HG03571 (cell line): ENCODE measurements around the gene OPN4.

ENCODE experiments used
- ATAC-seq: cut with Tn5 transposase; IDR thresholded peaks from one replicate; pipeline ENCODE4 v1.9.1; 2021; ENCODE audit not compliant: unreplicated experiment

Gene OPN4

GRCh38 chr10:86662186-86663045 is 8.1 kb downstream of the OPN4 start:
- no peak for ATAC-seq

DNA sequence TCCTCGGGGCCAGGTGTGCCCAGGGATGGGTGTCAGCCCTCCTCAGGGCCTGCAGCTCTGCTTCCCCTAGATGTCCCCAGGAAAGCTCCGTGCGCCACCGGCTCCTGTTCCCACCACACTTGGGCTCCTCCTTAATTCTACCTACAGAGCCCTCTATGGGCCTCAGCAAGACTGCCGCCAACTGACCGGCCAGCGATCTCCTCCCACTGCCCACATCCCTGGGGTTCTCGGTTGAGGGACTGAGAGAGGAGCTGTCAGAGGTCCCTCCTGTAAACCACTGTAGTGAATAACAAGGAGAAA is 8.6 kb downstream of the OPN4 start:
- ATAC-seq, result no peak

- no peak for ATAC-seq
Measured at GRCh38 chr10:86663576-86664339, 9.4 kb downstream of the OPN4 start.

DNA sequence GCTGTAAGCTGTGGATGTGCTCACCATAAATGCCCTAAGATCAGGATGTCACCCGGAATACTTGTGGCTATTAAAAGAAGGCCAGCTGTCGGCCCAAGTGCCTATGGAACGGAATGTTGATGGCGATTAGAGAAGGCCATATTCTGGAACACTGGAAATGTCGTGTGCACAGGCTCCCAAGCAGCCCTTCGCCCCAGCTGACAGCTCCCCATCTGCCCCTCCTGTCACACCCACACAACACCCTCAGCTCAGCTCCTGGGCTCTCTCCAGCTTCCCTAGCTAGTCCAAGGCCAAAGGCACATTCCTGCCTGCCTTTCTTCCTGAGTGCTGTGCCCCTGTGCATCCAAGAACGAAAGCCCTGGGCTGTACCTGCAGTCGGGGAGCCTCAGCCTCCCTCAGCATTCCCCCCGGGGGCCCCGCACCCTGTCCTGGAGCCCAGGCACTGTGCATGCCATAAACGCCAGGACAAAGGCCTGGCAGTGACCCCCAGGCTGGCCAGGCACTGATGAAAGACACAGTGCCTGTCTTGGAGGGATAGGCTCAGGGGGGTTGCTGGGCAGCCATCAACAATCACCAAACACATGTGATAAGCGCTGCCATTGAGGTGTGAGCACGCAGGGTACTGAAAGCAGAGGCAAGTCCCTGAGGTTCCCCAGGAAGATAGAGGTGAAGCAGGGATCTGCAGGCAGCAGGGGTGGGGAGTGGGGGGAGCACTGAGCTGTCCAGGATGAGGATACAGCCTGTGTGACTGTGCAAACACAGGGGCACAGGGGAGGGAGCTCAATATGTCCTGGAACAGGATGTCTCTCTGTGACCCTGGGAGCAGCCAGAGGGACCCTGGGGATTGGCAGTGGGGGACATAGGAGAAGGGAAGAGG is 10.2 kb downstream of the OPN4 start:
- no peak for ATAC-seq

GRCh38 chr10:86665218-86665607 is 10.9 kb downstream of the OPN4 start:
- ATAC-seq, result no peak

GRCh38 chr10:86665868-86666267 is 11.5 kb downstream of the OPN4 start:
- ATAC-seq, result no peak

DNA sequence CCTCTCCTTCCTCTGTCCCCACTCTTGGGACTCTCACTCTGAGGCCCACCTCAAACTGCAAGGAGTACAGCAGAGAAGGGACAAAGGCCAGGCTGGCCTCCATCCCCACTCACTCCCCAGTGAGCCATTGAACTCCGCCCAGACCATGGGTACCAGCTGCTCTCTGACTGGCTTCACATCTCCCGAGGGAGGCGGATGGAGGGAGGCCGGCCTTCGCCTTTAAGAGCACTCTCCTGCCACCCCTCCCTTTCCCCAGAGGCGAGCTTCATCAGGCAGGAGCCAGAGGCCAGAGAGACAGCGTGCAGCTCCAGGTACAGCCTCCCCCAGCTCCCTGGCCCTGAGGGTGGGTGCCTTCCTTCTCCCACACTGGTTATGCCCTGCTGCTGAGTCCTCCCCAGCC is 12.2 kb downstream of the OPN4 start:
- no peak for ATAC-seq

- ATAC-seq, result no peak
Measured at GRCh38 chr10:86667421-86668181, 13.3 kb downstream of the OPN4 start.

DNA sequence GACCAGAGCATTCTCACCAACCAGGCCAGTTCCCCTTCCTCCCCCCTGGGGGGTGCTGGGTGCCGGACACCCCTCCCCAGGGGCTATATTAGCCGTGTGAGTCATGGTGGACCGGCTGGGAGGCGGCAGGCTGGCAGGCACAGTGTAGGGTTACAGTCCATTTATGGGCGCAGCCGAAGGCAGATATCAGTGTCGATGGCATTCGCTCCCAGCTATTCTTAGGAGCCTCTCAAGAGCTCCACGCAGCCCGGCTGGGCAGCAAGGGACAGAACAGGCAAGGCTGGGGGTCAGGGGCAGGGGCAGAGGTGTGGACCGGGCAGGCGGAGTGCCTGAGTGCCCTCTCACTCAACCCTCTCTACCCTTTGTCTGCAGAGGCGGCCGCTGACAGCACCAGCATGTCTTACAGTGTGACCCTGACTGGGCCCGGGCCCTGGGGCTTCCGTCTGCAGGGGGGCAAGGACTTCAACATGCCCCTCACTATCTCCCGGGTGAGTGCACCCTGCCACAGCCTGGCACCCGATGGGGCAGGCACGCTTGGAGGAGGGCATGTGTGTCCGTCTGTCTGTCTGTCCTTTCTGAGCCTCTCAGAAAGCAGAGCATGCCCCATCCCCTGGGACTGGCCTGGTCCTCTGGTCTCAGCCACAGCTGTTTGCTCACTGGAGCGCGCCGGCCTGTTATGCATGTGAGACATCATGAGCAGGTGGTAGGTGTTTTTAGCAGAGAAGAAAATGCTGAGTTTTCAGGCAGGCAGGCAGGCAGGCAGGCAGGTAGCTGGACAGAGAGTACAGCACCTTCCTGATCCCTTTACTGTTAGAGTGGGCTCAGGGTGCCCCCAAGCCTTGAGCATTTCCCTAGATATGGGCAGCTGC is 14.2 kb downstream of the OPN4 start, which contains the start of gene LDB3:
Gene LDB3 (plus strand): TSS at position 215 of the 869 bp plus-strand sequence. CDS start 181 bp downstream, at position 396.
- peak; percentile 72 for ATAC-seq

DNA sequence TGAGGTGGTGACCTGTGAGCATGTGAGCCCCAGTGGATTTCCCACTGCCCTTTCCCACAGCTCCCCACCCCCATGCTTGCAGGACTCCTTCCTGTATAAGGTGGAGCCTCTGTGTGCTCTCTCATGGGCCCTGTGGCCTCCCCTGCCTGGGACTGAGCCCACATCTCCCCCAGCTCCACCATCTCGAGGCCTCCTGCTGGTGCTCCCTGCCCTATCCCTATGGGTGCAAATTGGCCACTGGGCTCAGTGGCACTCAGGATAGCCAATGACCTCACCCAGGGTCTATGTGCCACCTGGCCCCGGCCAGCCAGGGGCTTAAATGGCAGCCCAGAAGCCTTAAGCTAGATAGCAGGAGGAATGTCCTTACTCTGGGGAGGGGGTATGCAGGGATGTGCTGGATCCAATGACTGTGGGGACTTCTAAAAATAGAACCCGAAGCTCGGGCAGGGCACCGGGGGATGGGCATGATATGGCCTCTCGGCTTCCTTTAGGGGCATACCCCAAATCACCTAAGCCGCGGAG is 16.0 kb downstream of the OPN4 start:
- ATAC-seq, result no peak

GRCh38 chr10:86670876-86671275 is 16.5 kb downstream of the OPN4 start:
- ATAC-seq, result no peak

GRCh38 chr10:86671419-86671818 is 17.1 kb downstream of the OPN4 start:
- no peak for ATAC-seq

- no peak for ATAC-seq
Measured at GRCh38 chr10:86671985-86672710, 17.8 kb downstream of the OPN4 start.

GRCh38 chr10:86673216-86673826 is 19.0 kb downstream of the OPN4 start:
- ATAC-seq, result no peak

DNA sequence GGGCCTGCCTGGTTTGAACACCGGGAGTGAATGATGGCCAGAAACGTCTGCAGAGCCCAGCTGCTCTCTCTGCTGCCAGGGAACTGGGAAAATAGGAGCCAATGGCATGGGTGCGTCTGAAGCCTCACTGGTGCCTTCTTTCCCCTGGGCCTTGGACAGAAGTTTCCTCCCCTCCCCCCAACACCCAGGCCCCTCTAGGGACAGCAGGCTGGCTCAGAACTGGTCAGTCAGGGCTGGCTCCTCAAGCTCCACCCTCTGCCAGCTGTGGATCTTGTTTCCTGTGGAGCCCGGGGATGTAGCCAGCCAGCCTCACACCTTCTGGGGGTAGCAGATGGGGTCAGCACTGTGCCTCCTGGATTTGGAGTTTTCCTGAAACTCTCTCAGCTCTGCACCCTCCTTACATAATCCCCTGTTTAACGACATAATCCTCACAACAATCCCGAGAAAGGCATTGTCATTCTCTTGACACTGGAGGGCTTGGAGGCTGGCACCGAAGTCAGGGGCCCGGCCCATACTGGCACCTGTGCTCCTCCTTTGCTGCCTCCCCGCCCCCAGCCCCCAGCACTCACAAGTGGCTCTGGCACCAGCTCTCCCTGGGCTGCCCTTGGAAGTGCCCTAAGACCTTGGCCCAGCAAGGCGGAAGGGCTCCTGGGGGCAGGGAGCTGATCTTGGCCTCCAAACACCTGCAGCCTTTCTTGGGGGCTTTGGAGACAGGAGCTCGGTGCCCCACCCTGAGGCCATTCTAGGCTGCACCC is 19.7 kb downstream of the OPN4 start:
- no peak for ATAC-seq

GRCh38 chr10:86674912-86675311 is 20.6 kb downstream of the OPN4 start:
- ATAC-seq, result no peak

GRCh38 chr10:86677374-86677773 is 23.0 kb downstream of the OPN4 start:
- no peak for ATAC-seq
